GM15510 (cell line): Measurements from ENCODE around the gene FAAP20.

ENCODE experiments used
- POLR2A ChIP-seq: IDR thresholded peaks from 3 replicates; pipeline ENCODE4 v1.6.1; 2011; ENCODE audit warnings: borderline replicate concordance; ENCODE audit not compliant: insufficient read length; ENCODE audit errors: extremely low read depth

Gene FAAP20

GRCh38 chr1:2184531-2184930 lies 10.0 kb downstream of the FAAP20 start:
- no peak for TF ChIP-seq POLR2A

GRCh38 chr1:2183937-2184334 lies 10.6 kb downstream of the FAAP20 start:
- TF ChIP-seq POLR2A: no peak

DNA sequence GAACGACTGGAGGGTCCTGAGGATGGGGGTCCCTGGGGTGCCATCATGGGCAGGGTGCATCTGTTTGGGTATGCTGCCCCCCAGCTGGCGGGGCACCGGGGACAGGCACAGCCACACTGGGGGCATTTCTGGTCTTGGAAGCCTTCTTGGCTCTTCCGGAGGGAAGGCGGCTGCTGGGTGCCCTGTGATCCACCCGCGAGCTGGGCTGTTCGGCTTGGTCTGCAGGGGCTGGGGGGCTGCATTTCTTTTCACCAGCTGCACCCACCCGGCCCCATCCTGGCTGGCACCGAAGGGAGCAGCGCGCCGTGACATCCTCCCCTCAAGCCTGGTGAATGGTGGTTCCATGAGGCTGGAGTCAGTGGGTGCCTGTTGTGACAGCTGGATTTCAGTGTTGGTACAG lies 12.2 kb downstream of the FAAP20 start:
- no peak for TF ChIP-seq POLR2A

DNA sequence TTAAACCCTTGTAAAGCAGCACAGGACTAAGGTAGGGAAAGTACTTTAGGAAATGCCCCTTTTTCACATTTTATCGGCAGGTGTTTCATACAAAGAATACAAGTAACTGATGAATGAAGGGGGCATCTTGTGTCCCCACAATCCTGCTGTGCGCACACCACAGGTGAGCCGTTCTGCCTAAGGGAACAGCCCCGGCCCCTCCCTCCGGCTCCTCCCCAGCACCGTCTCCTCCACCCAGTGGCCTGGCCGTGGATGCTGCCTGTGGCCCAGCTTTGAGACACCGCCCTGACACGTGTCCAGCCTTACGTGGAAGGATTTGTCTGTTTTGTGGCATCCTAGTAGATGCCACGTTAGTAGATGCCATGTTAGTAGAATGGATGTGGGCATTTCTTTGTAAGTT lies 12.8 kb downstream of the FAAP20 start:
- no peak for TF ChIP-seq POLR2A

DNA sequence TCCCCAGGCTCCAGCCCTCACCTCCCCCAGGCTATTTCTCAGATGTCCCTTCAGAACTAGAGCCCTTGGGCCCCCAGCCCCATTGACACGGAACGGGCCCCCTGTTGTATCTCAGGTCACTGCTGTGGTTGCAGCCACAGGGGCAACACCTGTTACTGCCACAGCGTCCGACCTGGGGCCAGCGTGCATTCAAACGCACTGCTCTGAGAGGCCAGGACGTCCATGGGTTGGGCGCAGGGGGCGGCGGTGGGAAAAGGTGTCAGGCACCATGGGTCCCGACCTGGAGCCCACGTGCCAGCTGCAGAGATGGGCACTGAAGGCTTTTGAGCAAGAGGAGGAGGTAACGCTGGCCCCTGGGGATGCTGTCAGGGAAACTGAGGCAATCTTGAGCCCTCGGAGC lies 13.3 kb downstream of the FAAP20 start:
- TF ChIP-seq POLR2A: no peak

DNA sequence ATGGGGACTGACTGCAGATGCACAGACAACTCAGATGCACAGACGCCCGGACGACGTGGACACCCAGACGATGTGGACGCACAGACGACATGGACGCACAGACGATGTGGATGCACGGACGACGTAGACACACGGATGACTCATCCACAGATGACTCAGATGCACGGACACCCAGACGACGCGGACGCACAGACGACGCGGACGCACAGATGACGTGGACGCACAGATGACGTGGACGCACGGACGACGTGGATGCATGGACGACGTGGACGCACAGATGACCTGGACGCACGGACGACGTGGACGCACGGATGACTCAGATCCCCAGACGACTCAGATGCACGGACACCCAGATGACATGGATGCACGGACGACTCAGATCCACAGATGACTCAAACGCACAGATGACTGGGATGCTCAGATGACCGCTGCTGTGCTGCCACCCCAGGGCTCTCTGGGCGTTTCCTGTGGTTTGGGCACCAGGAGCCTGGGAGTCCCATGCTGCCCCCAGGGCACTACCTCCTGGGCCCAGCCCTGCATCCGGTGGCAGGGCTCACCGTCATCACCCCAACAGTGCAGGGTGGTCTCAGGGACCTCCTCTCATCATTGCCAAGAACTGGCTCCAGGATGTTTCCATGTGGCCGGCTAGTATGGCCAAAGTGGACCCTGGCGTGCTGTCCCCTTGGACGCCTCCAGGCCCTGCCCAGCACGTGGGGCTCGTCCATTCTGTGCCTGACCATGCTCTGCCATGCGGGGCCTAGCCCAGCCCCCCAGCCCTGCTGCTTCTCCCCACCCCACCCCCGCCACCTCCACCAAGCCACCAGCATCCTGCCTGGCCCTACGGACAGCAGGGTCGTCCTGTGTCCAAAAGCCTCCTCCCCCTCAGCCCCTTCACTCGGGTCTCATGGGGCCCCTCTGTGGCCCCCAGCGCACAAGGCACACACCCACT lies 14.0 kb downstream of the FAAP20 start:
- no peak for TF ChIP-seq POLR2A

DNA sequence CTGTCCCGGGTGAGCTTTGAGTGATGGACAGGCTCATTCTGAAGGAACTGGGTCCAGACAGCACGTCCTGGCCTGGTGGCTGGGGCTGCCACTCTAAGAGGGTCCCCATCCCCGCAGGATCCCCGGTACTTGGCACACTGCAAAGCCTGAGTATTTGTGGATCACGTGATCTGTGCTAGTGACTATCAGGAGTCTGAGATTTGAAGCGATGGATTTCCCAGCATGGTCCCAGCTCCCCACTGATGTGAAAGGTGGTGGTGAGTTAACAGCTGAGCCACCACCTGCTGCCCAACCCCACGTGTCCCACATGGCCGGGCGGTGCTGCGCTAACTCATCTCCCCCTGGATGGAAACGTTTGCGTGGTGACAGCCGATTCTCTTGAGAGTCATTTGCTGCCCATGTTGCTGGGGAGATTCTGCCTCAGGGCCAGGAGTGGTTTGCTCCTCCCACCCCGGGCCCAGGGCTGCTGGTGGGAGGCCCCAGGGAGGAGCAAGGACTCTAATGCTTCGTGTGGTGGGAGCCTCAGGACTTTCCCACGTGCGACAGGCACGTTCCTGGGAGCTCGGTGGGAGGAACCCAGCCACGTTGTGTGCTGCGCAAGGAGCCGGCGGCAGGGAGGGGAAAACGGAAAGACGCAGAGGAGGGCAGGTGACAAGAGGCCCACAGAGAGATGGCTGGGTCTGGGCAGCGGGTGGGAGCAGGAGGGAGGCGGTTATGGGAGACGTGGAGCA lies 15.1 kb downstream of the FAAP20 start:
- no peak for TF ChIP-seq POLR2A

DNA sequence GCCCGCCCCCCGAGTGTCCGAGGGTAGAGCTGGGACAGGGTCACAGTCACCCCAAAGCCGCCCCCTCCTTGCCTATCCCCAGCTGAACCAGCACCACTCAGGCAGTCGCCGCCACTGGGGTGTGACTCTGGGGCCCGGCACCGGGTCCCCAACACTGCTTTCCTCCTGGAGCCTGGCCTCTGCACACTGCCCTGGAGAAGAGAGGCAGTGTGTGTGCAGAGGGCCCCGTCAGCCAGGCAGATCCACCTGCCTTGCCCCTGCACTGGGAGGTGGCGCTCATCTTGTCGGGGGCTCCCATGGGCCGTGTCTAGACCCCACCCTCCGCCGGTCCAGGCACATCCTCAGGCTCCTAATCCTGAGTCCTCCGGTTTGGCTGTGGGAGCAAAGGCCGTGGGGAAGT lies 15.7 kb downstream of the FAAP20 start:
- TF ChIP-seq POLR2A: no peak

GRCh38 chr1:2177946-2178538 lies 16.5 kb downstream of the FAAP20 start:
- TF ChIP-seq POLR2A: no peak

GRCh38 chr1:2177541-2177940 lies 17.0 kb downstream of the FAAP20 start:
- TF ChIP-seq POLR2A: no peak

GRCh38 chr1:2176615-2177014 lies 18.0 kb downstream of the FAAP20 start:
- TF ChIP-seq POLR2A: no peak

DNA sequence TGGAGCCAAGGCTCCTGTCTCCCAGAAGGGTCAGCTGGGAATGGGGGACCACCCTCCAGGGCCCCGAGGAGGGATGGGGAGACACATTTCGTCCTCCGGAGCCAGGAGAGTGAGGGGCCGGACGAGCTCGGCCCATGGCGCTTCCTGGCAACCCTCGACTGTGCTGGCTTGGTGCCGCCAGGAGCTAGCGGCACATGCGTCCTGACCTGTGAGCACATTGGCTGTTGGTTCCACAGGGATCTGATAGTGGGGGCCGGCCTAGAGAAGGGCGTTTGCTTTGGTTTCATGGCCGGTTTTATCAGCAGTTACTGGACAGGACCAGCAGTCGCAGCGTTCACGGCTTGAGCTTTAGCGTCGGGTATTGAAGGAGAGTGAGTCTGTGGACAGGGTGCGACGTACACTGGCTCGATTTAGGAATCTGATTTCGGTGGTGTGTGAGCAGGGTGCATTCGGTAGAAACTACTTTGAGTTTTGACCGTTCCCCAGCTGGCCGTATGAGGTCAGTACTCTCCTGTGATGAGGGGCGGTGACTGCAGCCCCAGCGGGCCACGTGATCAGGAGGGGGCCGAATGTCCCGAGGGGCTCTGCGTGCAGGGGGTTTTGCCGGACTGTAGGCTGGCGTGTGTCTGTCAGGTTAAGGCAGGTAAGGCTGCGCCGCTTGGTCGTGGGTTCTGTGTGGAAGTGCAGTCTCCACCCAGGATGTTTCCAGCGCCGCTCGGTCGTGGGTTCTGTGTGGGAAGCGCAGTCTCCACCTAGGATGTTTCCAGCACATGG lies 18.7 kb downstream of the FAAP20 start:
- TF ChIP-seq POLR2A: no peak

DNA sequence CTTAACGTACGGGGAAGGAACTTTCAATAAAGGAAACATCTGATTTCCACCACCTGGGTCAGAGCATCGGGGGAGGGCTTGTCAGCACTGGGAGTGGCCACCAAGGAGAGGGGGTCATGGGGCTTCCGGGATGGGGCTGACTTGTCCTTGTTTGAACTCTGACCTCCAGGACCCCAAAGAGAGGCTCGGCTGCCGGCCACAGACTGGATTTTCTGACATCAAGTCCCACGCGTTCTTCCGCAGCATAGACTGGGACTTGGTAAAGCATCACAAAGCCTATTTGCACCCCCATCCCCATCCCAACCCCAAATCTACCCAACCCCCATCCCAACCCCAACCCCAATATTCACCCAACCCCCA lies 19.5 kb downstream of the FAAP20 start:
- TF ChIP-seq POLR2A: no peak

- TF ChIP-seq POLR2A: no peak
Measured at GRCh38 chr1:2174348-2175054, 20.1 kb downstream of the FAAP20 start.

DNA sequence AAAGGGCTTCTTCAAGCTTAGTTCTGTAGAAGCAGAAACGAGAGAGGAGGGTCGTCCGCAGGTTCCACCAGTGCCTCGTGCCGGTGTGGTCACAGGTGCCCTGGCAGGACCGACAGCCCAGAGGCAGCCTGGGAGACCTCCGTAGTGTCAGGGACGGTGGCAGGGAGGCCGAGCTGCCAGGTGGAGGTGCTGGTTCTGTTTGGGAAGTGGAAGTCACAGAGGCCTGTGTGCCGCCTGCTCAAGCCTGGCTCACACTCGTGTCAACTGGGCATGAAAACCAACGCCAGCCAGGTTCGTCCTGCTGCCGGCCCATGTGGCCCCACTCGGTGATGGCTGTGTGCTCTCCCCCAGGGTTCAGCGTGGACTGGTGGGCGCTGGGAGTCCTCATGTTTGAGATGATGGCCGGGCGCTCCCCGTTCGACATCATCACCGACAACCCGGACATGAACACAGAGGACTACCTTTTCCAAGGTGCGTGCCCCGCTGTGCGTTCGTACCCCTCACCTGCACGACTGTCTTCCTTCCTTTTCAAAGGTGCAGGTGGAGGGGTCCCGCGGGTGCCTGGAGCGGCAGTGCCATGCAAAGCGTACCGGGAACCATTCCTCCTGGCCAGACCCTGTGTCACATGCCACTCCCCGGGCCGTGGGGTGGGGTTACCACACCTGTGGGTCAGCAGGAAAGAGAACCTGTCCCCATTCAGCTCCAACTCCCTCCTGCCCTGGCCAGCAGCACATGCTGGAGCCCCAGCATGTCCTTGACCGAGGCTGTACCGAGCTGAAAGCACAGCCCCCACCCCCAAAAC lies 20.8 kb downstream of the FAAP20 start:
- no peak for TF ChIP-seq POLR2A
